ENCODE results near the gene RFTN1.

DNA sequence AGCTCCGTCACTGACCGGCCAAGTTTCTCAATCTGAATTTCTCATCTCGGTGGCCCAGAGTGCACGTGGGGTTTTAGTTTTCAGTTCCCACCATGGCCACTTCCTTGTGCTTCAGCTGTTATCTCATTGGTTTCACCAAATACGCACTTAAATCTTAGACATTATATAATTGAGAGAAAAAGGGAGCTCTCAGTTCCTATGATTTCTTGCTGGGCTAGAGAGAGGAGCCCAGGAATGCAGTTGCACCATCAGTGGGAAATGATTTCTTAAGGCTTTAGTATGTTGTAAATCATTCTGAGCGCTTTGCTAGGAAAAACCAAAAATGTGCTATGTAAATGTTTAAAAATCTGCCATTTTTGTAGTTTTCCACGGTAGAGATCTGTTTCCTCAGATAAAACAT, 195.3 kb downstream of the RFTN1 start:
- TF ChIP-seq EZH2 (IDR thresholded peaks at IDR 0.05; ENCODE audit: low read length, missing control alignments) = no peak
- TF ChIP-seq, protein P1, sequence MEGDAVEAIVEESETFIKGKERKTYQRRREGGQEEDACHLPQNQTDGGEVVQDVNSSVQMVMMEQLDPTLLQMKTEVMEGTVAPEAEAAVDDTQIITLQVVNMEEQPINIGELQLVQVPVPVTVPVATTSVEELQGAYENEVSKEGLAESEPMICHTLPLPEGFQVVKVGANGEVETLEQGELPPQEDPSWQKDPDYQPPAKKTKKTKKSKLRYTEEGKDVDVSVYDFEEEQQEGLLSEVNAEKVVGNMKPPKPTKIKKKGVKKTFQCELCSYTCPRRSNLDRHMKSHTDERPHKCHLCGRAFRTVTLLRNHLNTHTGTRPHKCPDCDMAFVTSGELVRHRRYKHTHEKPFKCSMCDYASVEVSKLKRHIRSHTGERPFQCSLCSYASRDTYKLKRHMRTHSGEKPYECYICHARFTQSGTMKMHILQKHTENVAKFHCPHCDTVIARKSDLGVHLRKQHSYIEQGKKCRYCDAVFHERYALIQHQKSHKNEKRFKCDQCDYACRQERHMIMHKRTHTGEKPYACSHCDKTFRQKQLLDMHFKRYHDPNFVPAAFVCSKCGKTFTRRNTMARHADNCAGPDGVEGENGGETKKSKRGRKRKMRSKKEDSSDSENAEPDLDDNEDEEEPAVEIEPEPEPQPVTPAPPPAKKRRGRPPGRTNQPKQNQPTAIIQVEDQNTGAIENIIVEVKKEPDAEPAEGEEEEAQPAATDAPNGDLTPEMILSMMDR (conservative IDR thresholded peaks at IDR 0.05 in 1 of 2, IDR thresholded peaks at IDR 0.05 in 1 of 2; ENCODE audit: low read depth in 1 of 2, low read length in 2 of 2) = no peak
